HepG2 (cell line): Measurements from ENCODE around the gene EEF1A2.

ENCODE experiments used
- FOXP1 ChIP-seq, 2 experiments: fragments of 450-650 bp in 1 of 2; IDR thresholded peaks; 2 replicates each; pipeline ENCODE4 v1.6.1; 2017 to 2018; ENCODE audit warnings: antibody characterized with exemption in 1 of 2
- RAD21 ChIP-seq: fragments of 450-650 bp; formaldehyde crosslinking; IDR thresholded peaks from 2 replicates; pipeline ENCODE4 v1.5.0; 2020; ENCODE audit warnings: mild to moderate bottlenecking
- ZBTB20 ChIP-seq: sonication (generic); formaldehyde crosslinking; IDR thresholded peaks from 2 replicates; pipeline ENCODE4 v1.8.1; 2023; ENCODE audit warnings: missing genetic modification reagents, low read depth, mild to moderate bottlenecking, borderline replicate concordance
- ZNF670 ChIP-seq: sonication (generic); formaldehyde crosslinking; IDR thresholded peaks from 2 replicates; pipeline ENCODE4 v1.8.0; 2022; ENCODE audit warnings: mild to moderate bottlenecking, missing genetic modification reagents, borderline replicate concordance

- TF ChIP-seq ZNF670 (CRISPR knock-in tag), result no peak
- no peak for TF ChIP-seq FOXP1 (IDR thresholded peaks at IDR 0.05)
- no peak for TF ChIP-seq FOXP1 (CRISPR knock-in tag; IDR thresholded peaks at IDR 0.05)
- no peak for TF ChIP-seq ZBTB20 (CRISPR knock-in tag)
- TF ChIP-seq RAD21 (CRISPR knock-in tag), result no peak
Measured at GRCh38 chr20:63508072-63508768, 9.3 kb upstream of the EEF1A2 start.
